HEK293 (cell line): Measurements from ENCODE around the gene IARS2.

Source experiments
- ZNF132 ChIP-seq: fragments of 450-650 bp; formaldehyde crosslinking; IDR thresholded peaks from 2 replicates; pipeline ENCODE4 v1.5.1; 2017; ENCODE audit warnings: missing biosample characterization, missing genetic modification characterization, borderline replicate concordance
- ZNF140 ChIP-seq: fragments of 450-650 bp; formaldehyde crosslinking; IDR thresholded peaks from 2 replicates; pipeline ENCODE4 v1.5.1; 2016; ENCODE audit warnings: missing biosample characterization, missing genetic modification characterization
- ZNF174 ChIP-seq: fragments of 450-650 bp; formaldehyde crosslinking; IDR thresholded peaks from 2 replicates; pipeline ENCODE4 v1.5.0; 2017; ENCODE audit warnings: missing biosample characterization, mild to moderate bottlenecking, missing genetic modification characterization
- ZNF626 ChIP-seq: fragments of 450-650 bp; sonication (Bioruptor Pico); formaldehyde crosslinking; IDR thresholded peaks from 2 replicates; pipeline ENCODE4 v1.5.1; 2018; ENCODE audit warnings: missing biosample characterization, missing genetic modification characterization, inconsistent platforms
- ZNF791 ChIP-seq: fragments of 450-650 bp; formaldehyde crosslinking; IDR thresholded peaks from 2 replicates; pipeline ENCODE4 v1.5.1; 2016; ENCODE audit warnings: missing biosample characterization, missing genetic modification characterization
- TF ChIP-seq, protein P1 (sequence below): fragments of 450-650 bp; formaldehyde crosslinking; optimal IDR thresholded peaks from 2 replicates; pipeline ENCODE3; 2016; ENCODE audit warnings: missing biosample characterization, mild to moderate bottlenecking, missing genetic modification characterization
- TF ChIP-seq, protein P2 (sequence below): fragments of 450-650 bp; formaldehyde crosslinking; IDR thresholded peaks from 2 replicates; pipeline ENCODE4 v1.5.1; 2016; ENCODE audit warnings: missing biosample characterization, missing genetic modification characterization
- TF ChIP-seq, protein P3 (sequence below): fragments of 450-650 bp; formaldehyde crosslinking; IDR thresholded peaks from 2 replicates; pipeline ENCODE4 v1.5.1; 2016; ENCODE audit warnings: missing biosample characterization, missing genetic modification characterization
- TF ChIP-seq, protein P4 (sequence below): fragments of 450-650 bp; formaldehyde crosslinking; IDR thresholded peaks from 2 replicates; pipeline ENCODE4 v1.5.1; 2017; ENCODE audit warnings: missing biosample characterization, mild to moderate bottlenecking, missing genetic modification characterization, moderate library complexity
- TF ChIP-seq, protein P5 (sequence below): fragments of 450-650 bp; formaldehyde crosslinking; IDR thresholded peaks from 2 replicates; pipeline ENCODE4 v1.5.1; 2016; ENCODE audit warnings: missing biosample characterization, missing genetic modification characterization
- TF ChIP-seq, protein P6 (sequence below): fragments of 450-650 bp; formaldehyde crosslinking; IDR thresholded peaks from 2 replicates; pipeline ENCODE4 v1.5.1; 2016; ENCODE audit warnings: missing biosample characterization, missing genetic modification characterization
- TF ChIP-seq, protein P7 (sequence below): IDR thresholded peaks from 2 replicates; pipeline ENCODE4 v1.6.1; 2011; ENCODE audit warnings: mild to moderate bottlenecking, low read depth, low read length, borderline replicate concordance

DNA sequence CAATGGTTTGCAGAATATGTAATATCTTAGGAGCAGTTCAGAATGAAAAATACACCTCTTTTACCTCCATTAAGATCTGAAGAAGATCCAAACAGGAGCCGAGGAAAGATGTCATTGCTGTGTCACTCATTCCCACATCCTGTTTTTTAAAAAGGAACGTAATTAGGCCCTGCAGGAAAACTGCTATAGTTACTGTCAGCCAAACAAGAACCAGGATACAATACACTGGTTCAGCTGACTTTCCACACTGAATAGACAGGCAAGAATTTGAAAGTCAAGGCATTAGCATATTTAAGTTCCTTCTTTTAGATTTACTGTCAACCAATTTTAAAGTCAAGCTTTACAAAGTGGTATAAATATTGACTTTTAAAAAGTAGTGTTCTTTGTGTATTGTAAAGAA is 63.8 kb downstream of the IARS2 start:
- TF ChIP-seq, protein P1, sequence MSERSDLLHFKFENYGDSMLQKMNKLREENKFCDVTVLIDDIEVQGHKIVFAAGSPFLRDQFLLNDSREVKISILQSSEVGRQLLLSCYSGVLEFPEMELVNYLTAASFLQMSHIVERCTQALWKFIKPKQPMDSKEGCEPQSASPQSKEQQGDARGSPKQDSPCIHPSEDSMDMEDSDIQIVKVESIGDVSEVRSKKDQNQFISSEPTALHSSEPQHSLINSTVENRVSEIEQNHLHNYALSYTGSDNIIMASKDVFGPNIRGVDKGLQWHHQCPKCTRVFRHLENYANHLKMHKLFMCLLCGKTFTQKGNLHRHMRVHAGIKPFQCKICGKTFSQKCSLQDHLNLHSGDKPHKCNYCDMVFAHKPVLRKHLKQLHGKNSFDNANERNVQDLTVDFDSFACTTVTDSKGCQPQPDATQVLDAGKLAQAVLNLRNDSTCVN (tag by site-specific recombination), result no peak
- TF ChIP-seq, protein P2, sequence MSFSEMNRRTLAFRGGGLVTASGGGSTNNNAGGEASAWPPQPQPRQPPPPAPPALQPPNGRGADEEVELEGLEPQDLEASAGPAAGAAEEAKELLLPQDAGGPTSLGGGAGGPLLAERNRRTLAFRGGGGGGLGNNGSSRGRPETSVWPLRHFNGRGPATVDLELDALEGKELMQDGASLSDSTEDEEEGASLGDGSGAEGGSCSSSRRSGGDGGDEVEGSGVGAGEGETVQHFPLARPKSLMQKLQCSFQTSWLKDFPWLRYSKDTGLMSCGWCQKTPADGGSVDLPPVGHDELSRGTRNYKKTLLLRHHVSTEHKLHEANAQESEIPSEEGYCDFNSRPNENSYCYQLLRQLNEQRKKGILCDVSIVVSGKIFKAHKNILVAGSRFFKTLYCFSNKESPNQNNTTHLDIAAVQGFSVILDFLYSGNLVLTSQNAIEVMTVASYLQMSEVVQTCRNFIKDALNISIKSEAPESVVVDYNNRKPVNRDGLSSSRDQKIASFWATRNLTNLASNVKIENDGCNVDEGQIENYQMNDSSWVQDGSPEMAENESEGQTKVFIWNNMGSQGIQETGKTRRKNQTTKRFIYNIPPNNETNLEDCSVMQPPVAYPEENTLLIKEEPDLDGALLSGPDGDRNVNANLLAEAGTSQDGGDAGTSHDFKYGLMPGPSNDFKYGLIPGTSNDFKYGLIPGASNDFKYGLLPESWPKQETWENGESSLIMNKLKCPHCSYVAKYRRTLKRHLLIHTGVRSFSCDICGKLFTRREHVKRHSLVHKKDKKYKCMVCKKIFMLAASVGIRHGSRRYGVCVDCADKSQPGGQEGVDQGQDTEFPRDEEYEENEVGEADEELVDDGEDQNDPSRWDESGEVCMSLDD, result no peak
- no peak for TF ChIP-seq ZNF791 (tag by site-specific recombination)
- TF ChIP-seq, protein P3, sequence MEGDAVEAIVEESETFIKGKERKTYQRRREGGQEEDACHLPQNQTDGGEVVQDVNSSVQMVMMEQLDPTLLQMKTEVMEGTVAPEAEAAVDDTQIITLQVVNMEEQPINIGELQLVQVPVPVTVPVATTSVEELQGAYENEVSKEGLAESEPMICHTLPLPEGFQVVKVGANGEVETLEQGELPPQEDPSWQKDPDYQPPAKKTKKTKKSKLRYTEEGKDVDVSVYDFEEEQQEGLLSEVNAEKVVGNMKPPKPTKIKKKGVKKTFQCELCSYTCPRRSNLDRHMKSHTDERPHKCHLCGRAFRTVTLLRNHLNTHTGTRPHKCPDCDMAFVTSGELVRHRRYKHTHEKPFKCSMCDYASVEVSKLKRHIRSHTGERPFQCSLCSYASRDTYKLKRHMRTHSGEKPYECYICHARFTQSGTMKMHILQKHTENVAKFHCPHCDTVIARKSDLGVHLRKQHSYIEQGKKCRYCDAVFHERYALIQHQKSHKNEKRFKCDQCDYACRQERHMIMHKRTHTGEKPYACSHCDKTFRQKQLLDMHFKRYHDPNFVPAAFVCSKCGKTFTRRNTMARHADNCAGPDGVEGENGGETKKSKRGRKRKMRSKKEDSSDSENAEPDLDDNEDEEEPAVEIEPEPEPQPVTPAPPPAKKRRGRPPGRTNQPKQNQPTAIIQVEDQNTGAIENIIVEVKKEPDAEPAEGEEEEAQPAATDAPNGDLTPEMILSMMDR (tag by site-specific recombination), result no peak
- no peak for TF ChIP-seq ZNF132 (tag by site-specific recombination)
- no peak for TF ChIP-seq ZNF140 (tag by site-specific recombination)
- no peak for TF ChIP-seq ZNF626 (tag by site-specific recombination)
- TF ChIP-seq, protein P4, sequence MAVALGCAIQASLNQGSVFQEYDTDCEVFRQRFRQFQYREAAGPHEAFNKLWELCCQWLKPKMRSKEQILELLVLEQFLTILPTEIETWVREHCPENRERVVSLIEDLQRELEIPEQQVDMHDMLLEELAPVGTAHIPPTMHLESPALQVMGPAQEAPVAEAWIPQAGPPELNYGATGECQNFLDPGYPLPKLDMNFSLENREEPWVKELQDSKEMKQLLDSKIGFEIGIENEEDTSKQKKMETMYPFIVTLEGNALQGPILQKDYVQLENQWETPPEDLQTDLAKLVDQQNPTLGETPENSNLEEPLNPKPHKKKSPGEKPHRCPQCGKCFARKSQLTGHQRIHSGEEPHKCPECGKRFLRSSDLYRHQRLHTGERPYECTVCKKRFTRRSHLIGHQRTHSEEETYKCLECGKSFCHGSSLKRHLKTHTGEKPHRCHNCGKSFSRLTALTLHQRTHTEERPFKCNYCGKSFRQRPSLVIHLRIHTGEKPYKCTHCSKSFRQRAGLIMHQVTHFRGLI, result no peak
- TF ChIP-seq, protein P5, sequence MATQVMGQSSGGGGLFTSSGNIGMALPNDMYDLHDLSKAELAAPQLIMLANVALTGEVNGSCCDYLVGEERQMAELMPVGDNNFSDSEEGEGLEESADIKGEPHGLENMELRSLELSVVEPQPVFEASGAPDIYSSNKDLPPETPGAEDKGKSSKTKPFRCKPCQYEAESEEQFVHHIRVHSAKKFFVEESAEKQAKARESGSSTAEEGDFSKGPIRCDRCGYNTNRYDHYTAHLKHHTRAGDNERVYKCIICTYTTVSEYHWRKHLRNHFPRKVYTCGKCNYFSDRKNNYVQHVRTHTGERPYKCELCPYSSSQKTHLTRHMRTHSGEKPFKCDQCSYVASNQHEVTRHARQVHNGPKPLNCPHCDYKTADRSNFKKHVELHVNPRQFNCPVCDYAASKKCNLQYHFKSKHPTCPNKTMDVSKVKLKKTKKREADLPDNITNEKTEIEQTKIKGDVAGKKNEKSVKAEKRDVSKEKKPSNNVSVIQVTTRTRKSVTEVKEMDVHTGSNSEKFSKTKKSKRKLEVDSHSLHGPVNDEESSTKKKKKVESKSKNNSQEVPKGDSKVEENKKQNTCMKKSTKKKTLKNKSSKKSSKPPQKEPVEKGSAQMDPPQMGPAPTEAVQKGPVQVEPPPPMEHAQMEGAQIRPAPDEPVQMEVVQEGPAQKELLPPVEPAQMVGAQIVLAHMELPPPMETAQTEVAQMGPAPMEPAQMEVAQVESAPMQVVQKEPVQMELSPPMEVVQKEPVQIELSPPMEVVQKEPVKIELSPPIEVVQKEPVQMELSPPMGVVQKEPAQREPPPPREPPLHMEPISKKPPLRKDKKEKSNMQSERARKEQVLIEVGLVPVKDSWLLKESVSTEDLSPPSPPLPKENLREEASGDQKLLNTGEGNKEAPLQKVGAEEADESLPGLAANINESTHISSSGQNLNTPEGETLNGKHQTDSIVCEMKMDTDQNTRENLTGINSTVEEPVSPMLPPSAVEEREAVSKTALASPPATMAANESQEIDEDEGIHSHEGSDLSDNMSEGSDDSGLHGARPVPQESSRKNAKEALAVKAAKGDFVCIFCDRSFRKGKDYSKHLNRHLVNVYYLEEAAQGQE (tag by site-specific recombination), result no peak
- no peak for TF ChIP-seq ZNF174 (tag by site-specific recombination)
- TF ChIP-seq, protein P6, sequence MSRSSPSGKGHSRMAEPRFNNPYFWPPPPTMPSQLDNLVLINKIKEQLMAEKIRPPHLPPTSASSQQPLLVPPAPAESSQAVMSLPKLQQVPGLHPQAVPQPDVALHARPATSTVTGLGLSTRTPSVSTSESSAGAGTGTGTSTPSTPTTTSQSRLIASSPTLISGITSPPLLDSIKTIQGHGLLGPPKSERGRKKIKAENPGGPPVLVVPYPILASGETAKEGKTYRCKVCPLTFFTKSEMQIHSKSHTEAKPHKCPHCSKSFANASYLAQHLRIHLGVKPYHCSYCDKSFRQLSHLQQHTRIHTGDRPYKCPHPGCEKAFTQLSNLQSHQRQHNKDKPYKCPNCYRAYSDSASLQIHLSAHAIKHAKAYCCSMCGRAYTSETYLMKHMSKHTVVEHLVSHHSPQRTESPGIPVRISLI (tag by site-specific recombination), result no peak
- TF ChIP-seq, protein P7, sequence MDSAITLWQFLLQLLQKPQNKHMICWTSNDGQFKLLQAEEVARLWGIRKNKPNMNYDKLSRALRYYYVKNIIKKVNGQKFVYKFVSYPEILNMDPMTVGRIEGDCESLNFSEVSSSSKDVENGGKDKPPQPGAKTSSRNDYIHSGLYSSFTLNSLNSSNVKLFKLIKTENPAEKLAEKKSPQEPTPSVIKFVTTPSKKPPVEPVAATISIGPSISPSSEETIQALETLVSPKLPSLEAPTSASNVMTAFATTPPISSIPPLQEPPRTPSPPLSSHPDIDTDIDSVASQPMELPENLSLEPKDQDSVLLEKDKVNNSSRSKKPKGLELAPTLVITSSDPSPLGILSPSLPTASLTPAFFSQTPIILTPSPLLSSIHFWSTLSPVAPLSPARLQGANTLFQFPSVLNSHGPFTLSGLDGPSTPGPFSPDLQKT, result no peak
